ENCODE results near the gene ICAM4. TPM values are rescaled to one million over a fixed set of nuclear protein-coding genes. Genes with fewer than 3 reads are reported as not detected.
"Not testable (repeated sequence)": the region's sequence is repeated elsewhere in the genome, so short reads cannot be mapped to it uniquely, and the experiment has no call there.

The ICAM4 gene, protein sequence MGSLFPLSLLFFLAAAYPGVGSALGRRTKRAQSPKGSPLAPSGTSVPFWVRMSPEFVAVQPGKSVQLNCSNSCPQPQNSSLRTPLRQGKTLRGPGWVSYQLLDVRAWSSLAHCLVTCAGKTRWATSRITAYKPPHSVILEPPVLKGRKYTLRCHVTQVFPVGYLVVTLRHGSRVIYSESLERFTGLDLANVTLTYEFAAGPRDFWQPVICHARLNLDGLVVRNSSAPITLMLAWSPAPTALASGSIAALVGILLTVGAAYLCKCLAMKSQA
- 0.35 TPM for polyA plus RNA-seq (2013, experiment 1 of 2; ENCODE audit: insufficient read length)
- 0.50 TPM for polyA plus RNA-seq (2013, experiment 2 of 2; ENCODE audit: insufficient read length)

DNA sequence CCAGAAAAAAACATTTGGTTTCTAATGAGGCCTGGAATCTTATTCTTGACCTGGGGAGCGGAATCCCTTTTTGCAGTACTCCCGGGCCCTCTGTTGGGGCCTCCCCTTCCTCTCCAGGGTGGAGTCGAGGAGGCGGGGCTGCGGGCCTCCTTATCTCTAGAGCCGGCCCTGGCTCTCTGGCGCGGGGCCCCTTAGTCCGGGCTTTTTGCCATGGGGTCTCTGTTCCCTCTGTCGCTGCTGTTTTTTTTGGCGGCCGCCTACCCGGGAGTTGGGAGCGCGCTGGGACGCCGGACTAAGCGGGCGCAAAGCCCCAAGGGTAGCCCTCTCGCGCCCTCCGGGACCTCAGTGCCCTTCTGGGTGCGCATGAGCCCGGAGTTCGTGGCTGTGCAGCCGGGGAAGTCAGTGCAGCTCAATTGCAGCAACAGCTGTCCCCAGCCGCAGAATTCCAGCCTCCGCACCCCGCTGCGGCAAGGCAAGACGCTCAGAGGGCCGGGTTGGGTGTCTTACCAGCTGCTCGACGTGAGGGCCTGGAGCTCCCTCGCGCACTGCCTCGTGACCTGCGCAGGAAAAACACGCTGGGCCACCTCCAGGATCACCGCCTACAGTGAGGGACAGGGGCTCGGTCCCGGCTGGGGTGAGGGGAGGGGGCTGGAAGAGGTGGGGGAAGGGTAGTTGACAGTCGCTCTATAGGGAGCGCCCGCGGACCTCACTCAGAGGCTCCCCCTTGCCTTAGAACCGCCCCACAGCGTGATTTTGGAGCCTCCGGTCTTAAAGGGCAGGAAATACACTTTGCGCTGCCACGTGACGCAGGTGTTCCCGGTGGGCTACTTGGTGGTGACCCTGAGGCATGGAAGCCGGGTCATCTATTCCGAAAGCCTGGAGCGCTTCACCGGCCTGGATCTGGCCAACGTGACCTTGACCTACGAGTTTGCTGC is at the start of gene ICAM4:
TSS of gene ICAM4 (plus strand) at position 153 of the 935 bp plus-strand sequence. CDS start at position 211, 58 bp downstream.
- no peak for DNase-seq

DNA sequence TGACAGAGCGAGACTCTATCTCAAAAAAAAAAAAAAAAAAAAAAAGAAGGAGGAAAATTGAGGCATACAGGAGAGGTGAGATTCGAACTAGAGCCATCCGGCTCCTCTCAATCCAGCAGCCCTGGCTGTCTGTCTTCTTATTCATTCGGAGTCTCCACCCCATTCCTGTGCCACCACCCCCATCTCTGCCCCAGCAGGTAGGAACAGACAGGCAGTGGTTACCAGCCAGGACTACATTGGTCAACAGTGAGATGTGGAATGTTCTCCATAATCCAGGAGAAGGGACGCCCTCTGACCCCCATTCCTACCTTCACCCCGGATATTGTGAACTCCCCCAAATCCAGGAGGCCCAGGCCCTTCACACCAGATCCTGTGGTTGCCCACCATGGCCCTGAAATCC is 49.1 kb upstream of the ICAM4 start:
- DNase-seq = no peak

DNA sequence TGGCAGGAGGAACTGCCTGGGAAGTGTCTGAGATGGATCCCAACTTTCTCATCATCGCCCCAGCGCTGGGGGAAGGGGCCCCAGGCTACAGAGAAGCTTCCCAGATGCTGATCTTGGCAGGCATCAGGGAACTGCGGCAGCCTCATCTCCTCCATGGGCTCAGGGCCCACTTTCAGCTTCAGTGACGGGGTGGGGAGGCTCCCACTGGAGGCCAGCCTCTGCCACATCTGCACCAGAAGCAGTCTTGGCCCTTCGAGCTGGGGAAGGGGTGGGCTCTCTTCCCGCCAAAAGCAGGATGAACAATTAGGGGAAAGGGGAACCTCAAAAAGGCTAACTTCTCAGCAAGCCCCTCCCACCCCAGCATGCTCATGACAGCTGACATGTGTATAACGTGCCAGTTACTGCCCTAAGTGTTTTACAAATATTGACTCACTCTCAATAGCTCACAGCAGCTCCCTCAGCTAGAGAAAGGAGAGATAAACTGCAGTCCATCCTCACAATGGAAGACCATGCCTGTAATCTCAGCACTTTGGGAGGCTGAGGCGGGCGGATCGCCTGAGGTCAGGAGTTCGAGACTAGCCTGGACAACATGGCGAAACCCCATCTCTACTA is 48.5 kb upstream of the ICAM4 start:
- peak; percentile 87 for DNase-seq

DNA sequence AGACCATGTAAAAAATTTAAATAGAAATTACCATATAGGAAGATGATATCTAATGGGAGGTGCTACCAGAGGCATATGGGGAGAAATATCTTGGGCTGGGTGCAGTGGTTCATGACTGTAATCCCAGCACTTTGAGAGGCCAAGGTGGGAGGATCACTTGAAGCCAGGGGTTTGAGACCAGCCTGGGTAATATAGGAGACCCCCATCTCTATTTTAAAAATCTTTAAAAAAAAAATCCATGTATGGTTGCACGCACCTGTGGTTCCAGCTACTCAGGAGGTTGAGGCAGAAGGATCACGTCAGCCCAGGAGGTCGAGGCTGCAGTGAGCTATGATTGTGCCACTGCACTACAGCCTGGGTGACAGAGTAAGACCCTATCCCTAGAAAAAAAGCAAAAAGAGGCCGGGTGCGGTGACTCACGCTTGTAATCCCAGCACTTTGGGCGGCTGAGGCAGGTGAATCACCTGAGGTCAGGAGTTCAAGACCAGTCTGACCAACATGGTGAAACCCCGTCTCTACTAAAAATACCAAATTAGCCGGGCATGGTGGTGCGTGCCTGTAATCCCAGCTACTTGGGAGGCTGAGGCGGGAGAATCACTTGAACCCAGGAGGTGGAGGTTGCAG is 44.8 kb upstream of the ICAM4 start:
- not testable (repeated sequence) for DNase-seq

DNA sequence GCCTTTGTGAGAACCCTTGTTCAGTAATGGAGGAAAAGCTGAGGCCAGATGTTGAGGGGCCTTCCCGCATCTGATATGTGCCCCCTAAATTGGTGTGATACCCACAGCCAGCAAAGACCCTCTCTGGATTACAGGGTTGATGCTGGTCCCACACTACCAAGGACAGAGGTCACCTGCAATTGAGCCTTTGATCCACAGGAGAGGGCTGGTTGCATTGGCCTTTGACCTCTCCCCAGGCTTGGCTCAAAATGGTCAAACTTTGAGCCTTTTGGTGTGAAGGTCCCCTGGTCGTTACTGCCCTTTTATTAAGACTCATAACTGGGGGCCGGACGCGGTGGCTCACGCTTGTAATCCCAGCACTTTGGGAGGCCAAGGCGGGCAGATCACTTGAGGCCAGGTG is 43.1 kb upstream of the ICAM4 start:
- DNase-seq = no peak

DNA sequence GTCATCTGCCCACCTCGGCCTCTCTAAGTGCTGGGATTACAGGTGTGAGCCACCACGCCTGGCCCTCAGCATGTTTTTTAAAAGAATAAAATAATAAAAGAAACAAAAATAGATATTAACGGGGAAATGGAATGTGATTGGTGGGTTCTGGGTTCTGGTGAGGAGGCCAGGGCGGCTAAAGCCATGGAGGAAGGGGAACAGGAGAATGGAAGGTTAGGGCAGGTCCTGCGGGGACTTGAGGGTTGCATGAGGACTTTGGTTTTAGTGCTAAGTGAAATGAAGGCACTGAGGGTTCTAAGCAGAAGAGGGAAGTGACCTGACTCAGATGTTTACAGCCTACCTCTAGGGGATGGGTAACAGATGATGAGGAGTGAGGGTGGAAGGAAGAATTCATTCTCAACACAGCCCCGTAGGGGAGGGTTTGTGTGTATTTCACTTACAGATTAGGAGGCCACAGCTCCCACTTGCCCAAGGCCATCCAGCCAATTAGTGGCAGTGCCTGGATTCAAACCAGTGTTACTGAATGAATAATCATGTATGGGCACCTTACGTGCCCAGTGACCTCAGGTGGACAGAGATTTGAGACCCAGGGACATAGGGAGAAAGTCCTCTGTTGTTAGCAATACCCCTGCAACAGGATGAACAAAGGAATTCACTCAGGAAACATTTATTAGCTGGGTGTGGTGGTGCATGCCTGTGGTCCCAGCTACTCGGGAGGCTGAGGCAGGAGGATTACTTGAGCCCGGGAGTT is 41.4 kb upstream of the ICAM4 start:
- no peak for DNase-seq

DNA sequence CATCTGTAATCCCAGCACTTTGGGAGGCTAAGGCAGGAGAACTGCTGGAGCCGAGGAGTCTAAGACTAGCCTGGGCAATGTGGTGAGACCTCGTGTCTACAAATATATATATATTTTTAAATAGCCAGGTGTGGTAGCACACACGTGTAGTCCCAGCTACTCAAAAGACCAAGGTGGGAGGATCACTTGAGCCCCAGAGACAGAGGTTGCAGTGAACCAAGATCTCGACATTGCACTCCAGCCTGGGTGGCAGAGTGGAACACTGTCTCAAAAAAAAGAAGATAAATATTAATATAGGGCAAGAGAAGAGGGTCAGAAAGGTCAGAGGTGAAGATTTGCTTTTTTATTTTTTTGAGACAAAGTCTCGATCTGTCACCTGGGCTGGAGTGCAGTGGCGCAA is 40.2 kb upstream of the ICAM4 start:
- DNase-seq = no peak

DNA sequence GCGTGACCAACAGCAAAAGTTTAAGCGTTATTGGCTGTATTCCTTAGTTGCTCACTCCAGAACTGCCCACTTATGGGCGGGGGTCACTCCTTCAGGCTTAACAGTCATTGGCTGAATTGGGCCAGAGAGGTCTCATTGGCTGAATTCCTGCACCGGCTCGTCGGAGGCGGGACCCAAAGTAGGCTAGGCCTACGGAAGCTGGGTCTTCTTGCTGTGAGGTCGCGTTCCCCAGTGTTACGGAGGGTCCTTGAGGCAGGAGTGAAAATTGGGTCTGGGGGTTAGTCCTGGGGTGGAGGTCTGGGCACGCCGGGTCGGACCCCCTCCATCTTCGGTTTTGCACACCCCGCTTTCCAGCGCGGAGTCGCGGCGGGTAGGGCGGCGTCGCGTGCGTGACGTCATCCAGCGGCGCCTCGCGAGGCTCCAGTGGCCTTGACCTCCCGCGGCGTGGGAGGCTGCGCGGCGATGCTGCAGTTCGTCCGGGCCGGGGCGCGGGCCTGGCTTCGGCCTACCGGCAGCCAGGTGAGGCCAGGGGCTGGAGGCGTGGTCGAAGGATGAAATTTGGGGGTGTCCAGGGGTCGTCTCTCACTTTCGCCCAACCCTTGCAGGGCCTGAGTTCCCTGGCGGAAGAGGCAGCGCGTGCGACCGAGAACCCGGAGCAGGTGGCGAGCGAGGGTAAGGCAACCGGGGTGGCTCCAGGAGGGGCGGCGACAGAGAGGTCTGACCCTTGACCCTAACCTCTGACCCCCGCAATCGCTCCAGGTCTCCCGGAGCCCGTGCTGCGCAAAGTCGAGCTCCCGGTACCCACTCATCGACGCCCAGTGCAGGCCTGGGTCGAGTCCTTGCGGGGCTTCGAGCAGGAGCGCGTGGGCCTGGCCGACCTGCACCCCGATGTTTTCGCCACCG is 34.7 kb upstream of the ICAM4 start, which contains the start of gene MRPL4:
TSS of gene MRPL4 (plus strand) at position 423 of the 903 bp plus-strand sequence. CDS start at position 463, 40 bp downstream.
- peak; percentile 99 for DNase-seq

DNA sequence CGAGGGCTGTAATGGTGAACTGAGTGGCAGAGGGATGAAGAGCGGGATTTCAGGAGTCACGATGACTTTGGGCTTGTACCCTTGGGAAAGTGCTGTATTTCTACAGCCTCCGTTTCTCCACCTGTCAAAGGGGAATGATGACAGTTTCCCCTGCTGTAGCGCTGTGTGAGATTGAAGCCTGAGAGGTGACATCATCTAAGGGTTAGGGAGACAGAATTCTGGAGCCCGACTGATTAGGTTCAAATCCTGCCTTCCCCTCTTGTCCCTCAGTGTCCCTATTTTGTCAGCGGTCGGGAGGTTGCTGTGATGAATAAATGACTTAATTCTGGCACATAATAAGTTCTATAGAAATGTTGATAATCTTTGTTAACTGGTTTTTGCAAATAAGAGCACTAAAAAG is 34.0 kb upstream of the ICAM4 start:
- DNase-seq = no peak

DNA sequence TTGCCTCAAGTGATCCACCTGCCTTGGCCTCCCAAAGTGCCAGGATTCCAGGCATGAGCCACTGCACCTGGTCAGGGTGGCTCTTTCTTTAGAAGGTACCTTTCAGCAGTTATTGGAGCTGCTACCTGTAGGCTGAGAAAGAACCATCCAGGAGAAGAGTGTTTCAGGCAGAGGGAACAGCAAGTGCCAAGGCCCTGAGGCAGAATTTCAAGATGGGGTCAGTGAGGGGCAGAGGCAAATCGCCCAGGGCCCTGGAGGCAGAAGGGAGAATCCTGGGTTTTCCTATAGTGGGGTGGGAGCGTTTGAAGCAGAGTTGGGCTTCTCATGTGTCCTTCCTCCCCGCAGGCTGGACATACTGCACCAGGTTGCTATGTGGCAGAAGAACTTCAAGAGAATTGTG is 32.5 kb upstream of the ICAM4 start:
- no peak for DNase-seq

DNA sequence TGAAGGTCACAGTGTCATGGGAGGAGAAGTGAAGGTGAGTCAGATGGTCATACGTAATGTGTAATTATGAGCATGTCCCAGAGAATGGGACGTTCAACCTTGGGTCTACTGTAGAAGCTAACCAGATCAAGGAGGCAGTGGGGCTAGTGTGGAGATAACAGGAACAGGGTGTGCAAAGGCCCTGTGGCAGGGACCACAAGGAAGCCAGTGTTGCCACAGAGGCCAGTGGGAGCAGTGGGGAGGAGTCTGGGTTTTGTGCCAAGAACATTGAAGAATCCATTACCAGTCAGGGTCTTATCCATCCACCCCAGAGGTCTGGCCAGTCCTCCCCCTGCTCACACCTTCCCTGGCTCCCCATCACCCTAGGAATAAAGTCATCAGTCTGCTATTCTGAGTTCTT is 31.4 kb upstream of the ICAM4 start:
- DNase-seq = no peak

DNA sequence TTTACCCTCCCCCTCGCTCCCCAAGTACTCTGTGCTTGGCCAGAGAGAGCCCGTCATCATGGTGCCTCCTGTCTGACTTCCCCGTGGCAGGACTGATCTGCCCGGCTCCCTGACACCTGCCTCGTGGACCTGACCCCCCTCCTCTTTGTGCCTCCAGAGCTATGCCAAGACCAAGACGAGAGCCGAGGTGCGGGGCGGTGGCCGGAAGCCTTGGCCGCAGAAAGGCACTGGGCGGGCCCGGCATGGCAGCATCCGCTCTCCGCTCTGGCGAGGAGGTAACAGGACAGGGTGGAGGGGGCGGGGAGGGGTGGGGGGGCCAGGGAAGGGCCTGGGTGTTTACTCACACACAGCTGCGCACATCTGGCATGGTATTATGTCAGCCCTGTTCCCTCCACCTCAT is 30.2 kb upstream of the ICAM4 start:
- DNase-seq = no peak

DNA sequence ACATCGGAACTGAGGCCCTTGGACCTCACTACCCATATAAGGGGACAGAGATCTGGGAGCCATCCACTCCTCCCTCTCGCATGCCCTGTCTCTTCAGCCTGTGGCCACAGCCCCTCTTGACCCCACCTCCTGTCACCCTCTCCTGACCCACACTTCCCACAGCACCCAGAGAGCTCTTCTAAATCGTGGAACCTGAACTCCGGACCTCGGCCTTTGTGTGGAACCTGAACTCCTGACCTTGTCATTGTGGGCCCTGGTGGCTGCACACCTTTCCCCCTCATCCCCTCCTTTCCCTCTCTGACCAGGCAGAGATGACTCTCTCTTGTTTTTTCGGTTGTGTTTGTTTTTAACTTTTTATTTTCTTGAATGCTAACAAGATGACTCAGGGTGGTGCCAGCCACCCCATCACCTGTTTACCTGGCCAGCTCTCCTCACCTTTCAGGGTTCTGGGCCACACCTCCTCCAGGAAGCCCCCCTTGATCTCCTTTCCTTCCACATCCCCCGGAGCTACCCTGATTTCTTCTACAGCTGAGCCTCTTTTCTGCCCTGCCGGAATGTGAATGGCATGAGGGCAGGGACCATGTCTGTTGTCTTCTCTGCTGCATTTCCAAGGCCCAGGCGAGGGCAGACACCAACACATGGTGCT is 29.7 kb upstream of the ICAM4 start:
- no peak for DNase-seq

DNA sequence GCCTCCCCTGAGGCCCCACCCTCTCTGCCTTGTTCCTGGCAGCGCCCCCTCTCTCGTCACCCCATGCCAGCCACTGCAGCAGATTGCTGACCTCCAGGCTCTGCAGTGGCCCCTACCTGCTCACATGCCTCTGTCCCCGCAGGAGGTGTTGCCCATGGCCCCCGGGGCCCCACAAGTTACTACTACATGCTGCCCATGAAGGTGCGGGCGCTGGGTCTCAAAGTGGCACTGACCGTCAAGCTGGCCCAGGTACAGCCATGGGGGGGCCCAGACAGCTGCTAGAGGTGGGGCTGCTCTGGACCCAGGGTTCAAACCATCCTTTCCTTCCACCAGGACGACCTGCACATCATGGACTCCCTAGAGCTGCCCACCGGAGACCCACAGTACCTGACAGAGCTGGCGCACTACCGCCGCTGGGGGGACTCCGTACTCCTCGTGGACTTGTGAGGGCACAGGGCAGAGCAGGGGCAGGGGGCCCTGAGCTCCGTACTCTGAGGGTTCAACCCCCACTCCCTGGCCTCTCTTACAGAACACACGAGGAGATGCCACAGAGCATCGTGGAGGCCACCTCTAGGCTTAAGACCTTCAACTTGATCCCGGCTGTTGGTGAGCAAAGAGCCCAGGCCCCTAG is 28.6 kb upstream of the ICAM4 start:
- DNase-seq = no peak

DNA sequence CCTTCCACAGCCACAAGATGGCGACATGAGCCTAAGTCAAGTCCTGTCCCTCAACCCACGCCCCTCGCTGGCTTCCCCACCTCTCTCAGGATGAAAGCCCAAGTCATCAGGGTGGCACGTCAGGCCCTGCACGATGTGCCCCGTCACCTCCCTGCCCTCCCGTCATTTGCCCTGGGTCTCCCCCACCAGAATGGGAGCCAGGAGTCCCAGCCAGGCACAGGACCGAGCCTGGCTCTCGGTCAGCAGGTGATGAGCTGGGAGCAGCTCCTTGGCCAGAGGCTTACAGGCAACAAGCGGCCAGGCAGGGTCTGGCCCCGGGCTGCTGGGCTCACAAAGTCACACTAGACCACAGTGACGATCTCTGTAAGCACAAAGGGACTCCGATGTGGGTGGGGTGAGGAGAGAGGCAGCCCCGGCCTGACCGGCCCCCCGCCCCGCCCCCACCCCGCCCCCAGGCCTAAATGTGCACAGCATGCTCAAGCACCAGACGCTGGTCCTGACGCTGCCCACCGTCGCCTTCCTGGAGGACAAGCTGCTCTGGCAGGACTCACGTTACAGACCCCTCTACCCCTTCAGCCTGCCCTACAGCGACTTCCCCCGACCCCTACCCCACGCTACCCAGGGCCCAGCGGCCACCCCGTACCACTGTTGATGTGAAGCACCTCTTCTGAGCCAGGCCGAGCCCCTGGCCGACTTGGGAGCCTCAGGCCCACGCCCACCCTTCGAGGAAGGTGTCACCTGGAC is 27.4 kb upstream of the ICAM4 start:
- DNase-seq = peak; percentile 79

DNA sequence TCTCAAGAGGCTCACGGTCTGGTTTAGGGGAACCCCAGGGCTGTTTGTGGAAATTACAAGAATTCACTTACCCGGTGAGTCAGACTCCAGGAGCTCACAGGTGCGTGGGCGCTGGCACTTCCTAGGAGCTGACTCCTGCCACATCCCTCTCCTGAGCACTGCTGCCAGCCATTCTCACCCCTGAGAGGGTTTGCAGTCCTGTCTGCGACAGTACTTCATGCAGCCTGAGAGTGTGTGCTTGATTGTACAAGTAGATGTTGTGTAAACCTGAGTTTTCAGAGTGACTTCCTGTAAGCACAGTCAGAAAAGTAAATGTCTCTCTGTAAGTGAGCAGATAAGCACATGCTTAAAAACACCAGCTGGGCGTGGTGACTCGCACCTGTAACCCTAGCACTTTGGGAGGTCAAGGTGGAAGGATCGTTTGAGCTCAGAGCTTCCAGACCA is 26.6 kb upstream of the ICAM4 start:
- DNase-seq = no peak

DNA sequence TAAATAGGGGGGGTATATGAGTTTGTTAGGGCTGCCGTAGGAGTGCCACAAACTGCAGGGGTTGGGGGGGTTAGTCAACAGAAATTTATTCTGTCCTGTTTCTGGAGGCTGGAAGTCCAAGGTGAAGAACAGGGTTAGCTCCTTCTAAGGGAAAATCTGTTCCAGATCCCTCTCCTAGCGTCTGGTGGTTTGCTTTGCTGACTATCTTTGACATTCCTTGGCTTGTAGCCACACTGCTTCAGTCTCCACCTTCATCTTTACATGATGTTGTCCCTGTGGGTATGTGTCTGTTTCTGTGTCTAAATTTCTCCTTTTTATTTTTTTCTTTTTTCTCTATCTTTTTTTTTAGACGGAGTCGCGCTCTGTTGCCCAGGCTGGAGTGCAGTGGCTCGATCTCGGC is 24.0 kb upstream of the ICAM4 start:
- peak; percentile 62 for DNase-seq

DNA sequence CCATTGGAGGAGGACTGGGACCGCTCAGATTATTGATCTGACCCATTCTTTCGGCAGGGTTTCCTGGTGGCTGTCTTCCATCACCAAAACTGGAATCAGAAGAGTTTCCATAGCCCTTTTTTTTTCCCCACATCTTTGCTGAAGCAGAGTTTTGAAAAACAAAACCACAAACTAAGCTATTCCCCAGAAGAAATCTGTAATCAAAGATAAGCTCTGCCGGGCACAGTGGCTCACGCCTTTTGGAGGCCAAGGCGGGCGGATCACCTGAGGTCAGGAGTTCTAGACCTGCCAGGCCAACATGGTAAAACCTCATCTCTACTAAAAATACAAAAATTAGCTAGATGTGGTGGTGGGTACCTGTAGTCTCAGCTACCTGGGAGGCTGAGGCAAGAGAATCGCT is 20.0 kb upstream of the ICAM4 start:
- no peak for DNase-seq

DNA sequence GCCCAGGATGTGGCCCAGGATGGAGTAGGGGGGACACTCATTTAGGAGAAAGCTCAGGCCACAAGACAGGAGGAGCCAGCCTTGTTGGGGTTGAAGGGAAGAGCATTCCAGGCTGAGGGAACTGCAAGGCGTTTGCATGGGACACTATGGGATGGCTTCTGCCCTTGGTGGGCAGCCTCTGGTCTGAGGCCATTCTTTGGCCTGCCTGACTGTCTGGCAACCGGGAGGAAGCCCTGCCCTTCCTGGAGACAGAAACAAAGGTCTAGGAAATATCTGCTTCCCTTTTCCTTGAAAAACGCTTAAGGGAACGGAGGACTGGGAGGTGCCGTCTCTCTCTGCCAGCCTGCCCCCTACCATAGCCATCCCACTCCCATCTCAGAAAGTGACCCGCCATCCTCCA is 18.7 kb upstream of the ICAM4 start:
- DNase-seq = no peak

Measured in fibroblast of skin of abdomen (primary cell).